Suppressor macrophage treated with lipopolysaccharide for 1 hour (primary cell): ENCODE measurements around the gene KCTD3.

ENCODE experiments used
- DNase-seq, 3 donors: peaks; one replicate each; pipeline ENCODE4 v3.0.0-alpha.2; 2020 to 2022

KCTD3 gene

GRCh38 chr1:215661033-215661432 is 93.9 kb downstream of the KCTD3 start:
- no peak for DNase-seq

GRCh38 chr1:215665215-215665614 is 98.1 kb downstream of the KCTD3 start:
- no peak for DNase-seq

DNA sequence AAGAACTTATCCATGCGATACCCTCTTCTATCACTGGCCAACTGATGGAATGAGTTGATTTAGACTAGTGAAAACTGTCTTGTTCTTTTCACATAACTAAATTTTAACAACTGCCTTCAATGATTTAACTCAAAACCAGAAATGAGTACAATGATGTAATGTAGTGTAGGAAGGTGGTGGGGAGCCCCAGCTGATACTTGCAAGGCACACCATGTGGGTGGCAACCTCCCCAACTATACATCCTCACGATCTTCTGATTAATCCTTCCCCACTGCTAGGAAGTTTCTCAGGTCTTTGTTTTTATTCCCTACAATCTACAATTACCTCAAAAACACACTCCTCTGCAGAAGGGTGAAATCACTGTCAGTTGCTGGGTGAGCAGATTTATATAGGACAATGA is 100.7 kb downstream of the KCTD3 start:
- no peak for DNase-seq

- no peak for DNase-seq
Observed at GRCh38 chr1:215669806-215670491, 102.8 kb downstream of the KCTD3 start.
